IPS-NIHi11 (cell line): ENCODE results near the gene TENM4.
A peak's percentile ranks its signal among the peaks of the same experiment; 100 is the strongest.

Source experiments
- DNase-seq: peaks from one replicate; pipeline ENCODE4 v3.0.0; 2012; ENCODE audit warnings: mixed read lengths, low spot score

The TENM4 gene

GRCh38 chr11:78935398-78936068, 505.3 kb downstream of the TENM4 start:
- DNase-seq = no peak

GRCh38 chr11:78933350-78933749, 507.5 kb downstream of the TENM4 start:
- no peak for DNase-seq

GRCh38 chr11:78932757-78933156, 508.1 kb downstream of the TENM4 start:
- no peak for DNase-seq

- DNase-seq = no peak
Observed at GRCh38 chr11:78931891-78932290, 508.9 kb downstream of the TENM4 start.

GRCh38 chr11:78930810-78931523, 509.9 kb downstream of the TENM4 start:
- no peak for DNase-seq

- no peak for DNase-seq
Observed at GRCh38 chr11:78929906-78930220, 511.0 kb downstream of the TENM4 start.

GRCh38 chr11:78929207-78929905, 511.5 kb downstream of the TENM4 start:
- peak; percentile 73 for DNase-seq

- no peak for DNase-seq
Observed at GRCh38 chr11:78927511-78927910, 513.3 kb downstream of the TENM4 start.

GRCh38 chr11:78926633-78927338, 514.0 kb downstream of the TENM4 start:
- DNase-seq = no peak

- no peak for DNase-seq
Observed at GRCh38 chr11:78925387-78925786, 515.4 kb downstream of the TENM4 start.

GRCh38 chr11:78922859-78923625, 517.8 kb downstream of the TENM4 start:
- DNase-seq = no peak

GRCh38 chr11:78921509-78921908, 519.3 kb downstream of the TENM4 start:
- DNase-seq = no peak

GRCh38 chr11:78920329-78920728, 520.5 kb downstream of the TENM4 start:
- no peak for DNase-seq

- no peak for DNase-seq
Observed at GRCh38 chr11:78916759-78917158, 524.1 kb downstream of the TENM4 start.

GRCh38 chr11:78914503-78914902, 526.3 kb downstream of the TENM4 start:
- DNase-seq = no peak

- no peak for DNase-seq
Observed at GRCh38 chr11:78912778-78913177, 528.1 kb downstream of the TENM4 start.

- no peak for DNase-seq
Observed at GRCh38 chr11:78910322-78910721, 530.5 kb downstream of the TENM4 start.

GRCh38 chr11:78909386-78909785, 531.4 kb downstream of the TENM4 start:
- DNase-seq = no peak

- no peak for DNase-seq
Observed at GRCh38 chr11:78907636-78908035, 533.2 kb downstream of the TENM4 start.

GRCh38 chr11:78906566-78906965, 534.3 kb downstream of the TENM4 start:
- DNase-seq = no peak

GRCh38 chr11:78905756-78906155, 535.1 kb downstream of the TENM4 start:
- no peak for DNase-seq
